ENCODE results near the gene ELOA.
"Not testable (repeated sequence)": the region's sequence is repeated elsewhere in the genome, so short reads cannot be mapped to it uniquely, and the experiment has no call there.

ELOA gene

DNA sequence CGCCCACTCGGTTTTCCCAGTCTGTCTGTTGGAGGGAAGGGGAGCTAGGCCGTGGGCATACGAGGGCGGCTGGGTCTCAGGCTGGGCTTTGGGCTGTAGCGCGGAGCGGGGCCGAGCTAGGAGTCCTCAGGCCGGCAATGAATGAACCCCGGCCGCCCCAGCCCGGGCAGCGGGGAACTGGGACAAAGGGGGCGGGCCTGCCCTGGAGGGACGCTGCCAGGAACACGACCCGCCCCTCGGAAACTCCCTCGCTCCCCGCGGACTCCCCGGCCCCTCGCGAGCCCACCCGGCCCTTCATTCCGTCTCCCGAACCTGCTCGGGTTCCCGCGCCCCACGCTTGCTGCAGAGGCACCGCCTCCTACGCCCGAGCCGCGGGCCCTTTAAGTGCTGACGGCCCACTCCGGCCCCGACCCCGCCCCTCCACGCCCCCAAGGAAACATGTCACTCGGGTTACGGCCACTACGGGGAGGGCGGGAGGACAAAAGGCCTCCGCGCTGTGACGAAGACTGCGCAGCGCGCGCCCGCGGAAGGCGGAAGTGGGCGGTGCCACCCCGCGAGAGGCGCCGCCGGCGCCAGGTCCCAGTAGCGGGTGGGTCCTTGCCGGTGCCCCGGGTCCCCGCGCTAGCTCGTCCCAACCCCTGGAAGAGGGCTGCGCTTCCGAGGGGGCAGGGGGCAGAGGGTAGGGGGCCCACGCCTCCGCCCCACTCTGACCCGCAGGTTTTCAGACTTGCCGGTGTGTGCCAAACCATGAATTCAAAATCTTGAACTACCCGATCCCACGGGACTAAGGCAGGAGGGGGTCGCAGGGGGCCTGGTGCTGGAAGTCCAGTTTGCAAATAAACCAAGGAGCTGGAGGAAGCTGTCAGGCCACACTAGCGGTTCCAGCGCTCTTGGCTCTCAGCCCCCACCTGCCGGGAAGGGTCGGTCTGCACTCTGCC lies 57.4 kb downstream of the ELOA start, which contains the start of gene GALE:
TSS of gene GALE (minus strand) at position 355 of the 938 bp plus-strand sequence. CDS start 1,747 bp downstream, outside the sequence.
- peak; percentile 95 for DNase-seq

DNA sequence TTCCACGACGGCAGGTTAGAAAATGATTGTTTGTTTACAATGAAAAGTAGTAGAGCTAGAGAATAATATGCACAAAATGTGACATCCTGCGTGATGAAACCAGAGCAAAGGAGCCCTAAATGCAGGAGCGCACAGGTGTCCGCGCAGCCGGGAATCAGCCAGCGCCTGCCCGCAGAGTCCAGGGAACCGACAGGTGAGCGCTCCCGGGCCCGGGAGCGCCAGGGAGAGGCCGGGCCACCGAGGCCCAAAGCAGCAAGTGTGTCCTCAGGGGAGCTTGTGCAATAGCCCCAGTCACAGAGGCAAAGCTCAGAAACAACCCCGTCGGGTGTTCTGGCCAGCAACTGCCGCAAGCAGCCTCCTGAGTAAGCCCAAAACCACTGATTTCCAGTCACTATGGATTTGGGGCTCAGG lies 58.1 kb downstream of the ELOA start:
- DNase-seq, result no peak

DNA sequence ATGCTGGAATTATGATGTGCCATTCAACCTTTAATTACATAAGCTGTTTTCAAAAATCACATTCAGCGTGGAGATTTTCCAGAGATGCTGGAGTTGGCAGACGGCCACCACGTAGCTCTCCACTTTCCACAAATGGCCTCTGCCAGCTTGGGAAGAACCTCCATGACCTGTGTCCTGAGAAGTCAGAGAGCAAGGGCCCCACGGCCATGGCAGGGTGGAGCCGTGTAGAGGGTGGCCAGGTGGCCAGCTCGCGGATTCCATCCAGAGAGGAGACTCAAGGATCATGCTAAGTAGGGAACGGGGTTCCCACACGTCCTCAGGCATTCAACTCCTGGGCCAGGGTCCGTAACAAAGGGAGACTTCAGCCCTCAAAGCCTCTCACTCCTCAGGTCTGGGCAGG lies 58.6 kb downstream of the ELOA start:
- no peak for DNase-seq

- DNase-seq, result not testable (repeated sequence)
Observed at GRCh38 chr1:23802809-23803342, 59.6 kb downstream of the ELOA start.

DNA sequence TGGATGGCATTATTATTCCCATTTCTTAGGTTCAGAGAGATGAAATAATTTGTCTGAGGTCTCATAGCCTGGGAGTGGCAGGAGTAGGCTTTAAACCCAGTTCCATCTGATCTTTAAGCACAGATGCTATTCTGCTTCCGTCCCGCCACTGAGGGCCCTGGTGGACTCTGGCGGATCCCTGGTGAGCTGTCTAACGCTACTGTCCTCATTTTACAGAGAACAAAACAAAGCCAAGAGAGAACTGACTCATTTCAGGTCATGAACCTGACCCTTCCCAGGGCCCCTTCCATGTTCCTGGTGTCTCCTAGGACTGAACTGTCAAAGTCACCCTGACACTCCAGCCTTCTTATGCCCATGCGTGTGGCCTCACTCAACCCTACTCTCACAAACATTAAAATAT lies 60.4 kb downstream of the ELOA start:
- no peak for DNase-seq

DNA sequence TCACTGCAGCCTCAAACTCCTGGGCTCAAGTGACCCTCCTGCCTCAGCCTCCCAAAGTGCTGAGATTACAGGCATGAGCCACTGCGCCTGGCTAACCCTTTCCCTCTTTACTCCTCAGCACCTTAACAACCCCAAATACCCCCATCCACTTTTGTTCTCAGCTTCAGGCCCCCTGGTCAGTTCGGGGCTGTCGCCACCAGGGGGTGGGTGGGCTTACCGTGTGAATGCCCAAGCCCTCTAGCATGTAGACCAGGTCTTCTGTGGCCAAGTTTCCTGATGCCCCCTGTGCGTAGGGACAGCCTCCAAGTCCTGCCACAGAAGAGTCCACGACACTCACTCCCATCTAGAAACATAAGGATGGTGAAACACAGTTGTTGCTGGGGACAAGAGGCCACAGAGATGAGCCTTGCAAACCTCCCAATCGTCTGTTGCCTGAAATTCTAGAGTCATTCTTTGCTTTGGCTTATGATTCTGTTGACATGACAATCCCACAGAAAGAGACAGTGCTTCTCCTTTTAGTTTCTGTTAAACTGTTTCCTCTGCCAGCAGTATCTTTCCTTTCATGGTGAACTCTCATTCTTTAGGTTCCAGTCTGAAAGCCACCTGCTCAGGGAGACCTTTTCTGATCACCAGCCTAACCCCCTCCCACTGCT lies 61.0 kb downstream of the ELOA start:
- DNase-seq, result no peak

DNA sequence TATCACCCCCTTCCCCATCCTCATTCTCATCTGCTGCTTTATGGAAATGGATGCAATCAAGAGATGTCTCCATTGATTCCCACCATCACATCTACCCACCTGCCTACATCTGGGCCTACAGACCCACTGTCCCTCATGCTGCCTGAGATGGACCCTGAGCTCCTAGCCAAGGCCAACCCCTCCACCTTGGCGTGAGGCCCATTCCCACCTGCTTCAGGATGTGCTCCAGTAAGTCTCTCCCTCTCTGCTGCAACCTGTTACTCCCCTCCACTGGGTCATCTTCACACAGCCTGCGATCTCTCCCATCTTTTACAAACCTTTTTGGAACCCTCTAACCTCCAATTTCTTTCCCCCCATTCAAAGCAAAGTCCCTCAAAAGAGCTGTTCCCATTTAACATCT lies 61.8 kb downstream of the ELOA start:
- DNase-seq, result no peak

GRCh38 chr1:23806280-23806679 lies 63.0 kb downstream of the ELOA start:
- DNase-seq, result no peak

- DNase-seq, result no peak
Observed at GRCh38 chr1:23807453-23807852, 64.2 kb downstream of the ELOA start.

GRCh38 chr1:23809751-23810171 lies 66.5 kb downstream of the ELOA start:
- peak; percentile 65 for DNase-seq

DNA sequence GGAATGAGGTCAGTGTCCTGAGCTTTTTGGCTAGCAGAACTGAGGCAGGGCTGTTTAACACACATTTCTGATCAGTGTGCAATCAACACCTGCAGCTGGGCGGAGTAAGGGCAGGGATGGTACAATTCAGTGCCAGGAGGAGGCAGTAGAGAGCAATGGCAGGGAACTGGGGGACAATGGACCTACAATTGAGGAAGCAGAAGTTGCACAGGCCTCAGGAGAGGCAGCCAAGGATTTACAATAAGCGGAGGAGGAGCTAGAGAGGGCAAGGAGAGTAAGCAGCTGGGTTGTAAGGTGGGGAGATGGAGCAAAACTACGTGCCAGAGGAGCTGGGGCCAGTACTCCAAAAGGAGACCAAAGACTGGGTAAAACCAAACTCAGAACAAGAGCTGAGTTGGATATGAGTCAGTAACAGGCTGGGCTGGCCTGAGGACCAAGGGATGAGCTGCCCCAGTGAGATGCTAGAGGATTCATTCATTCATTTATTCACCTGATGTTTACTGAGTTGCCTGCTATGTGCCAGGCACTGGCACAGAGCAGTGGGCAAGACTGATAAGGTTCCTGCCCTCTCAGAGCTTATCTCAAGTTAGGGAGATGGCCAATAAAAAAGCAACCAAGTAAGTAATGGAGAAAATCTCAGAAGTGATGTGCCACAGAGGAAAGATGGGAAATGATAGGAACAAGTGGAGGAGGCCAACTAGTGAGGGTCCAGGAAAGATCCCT lies 67.7 kb downstream of the ELOA start:
- no peak for DNase-seq

All from fibroblast of skin of back (primary cell).